Endometrial microvascular endothelial cells (primary cell): ENCODE data around the gene S100A14. TPM values are rescaled to one million over a fixed set of nuclear protein-coding genes. Genes with fewer than 3 reads are reported as not detected.

ENCODE experiments used
- in situ Hi-C: cut with HindIII; loops from 2 replicates; pipeline ENCODE4 v1.10.0; 2017; ENCODE audit warnings: low sequenced_read_pairs, low pct_unique_long_range_greater_than_20kb; ENCODE audit errors: inconsistent ontology term
- total RNA-seq: library from RNA; depleted of rRNA; stranded (reverse); fragments of >200 nt; gene quantifications from one replicate; pipeline ENCODE4 v1.2.3, GENCODE V29; 2015; ENCODE audit errors: inconsistent ontology term

The S100A14 gene
- total RNA-seq, 1 donor from 2014 or later = not detected

- in situ Hi-C loops = no loop called here
Measured at GRCh38 chr1:153572569-153573015, 43.5 kb downstream of the S100A14 start.

GRCh38 chr1:153571706-153572105 is 44.4 kb downstream of the S100A14 start:
- in situ Hi-C loops = no loop called here

GRCh38 chr1:153570874-153571273 is 45.3 kb downstream of the S100A14 start:
- in situ Hi-C loops = no loop called here

GRCh38 chr1:153569465-153569864 is 46.7 kb downstream of the S100A14 start:
- in situ Hi-C loops = no loop called here

- in situ Hi-C loops = no loop called here
Measured at GRCh38 chr1:153568367-153569099, 47.6 kb downstream of the S100A14 start.

GRCh38 chr1:153567621-153568366 is 48.3 kb downstream of the S100A14 start:
- in situ Hi-C loops = no loop called here

GRCh38 chr1:153566414-153567371 is 49.4 kb downstream of the S100A14 start:
- in situ Hi-C loops = no loop called here

GRCh38 chr1:153565529-153566374 is 50.4 kb downstream of the S100A14 start, which contains the start of gene S100A2:
S100A2 (minus strand) TSS chr1:153565844; CDS start chr1:153563877, 1,967 bp downstream.
- in situ Hi-C loops = no loop called here

Other genes starting within 250 kb of the S100A14 start
- gene S100A12, start 240.7 kb downstream of the S100A14 start, total RNA-seq = not detected
- gene S100A8, start 225.3 kb downstream of the S100A14 start, total RNA-seq = not detected
- gene S100A7A, start 199.8 kb downstream of the S100A14 start, total RNA-seq = not detected
- not detected for gene S100A7, start 155.7 kb downstream of the S100A14 start, total RNA-seq
- 690 TPM for gene S100A6, start 80.3 kb downstream of the S100A14 start, total RNA-seq
- not detected for gene S100A5, start 75.4 kb downstream of the S100A14 start, total RNA-seq
- 9.4 TPM for gene S100A4, start 70.5 kb downstream of the S100A14 start, total RNA-seq
- 3.7 TPM for gene S100A3, start 67.1 kb downstream of the S100A14 start, total RNA-seq
- 3.5 TPM for gene S100A2, start 50.5 kb downstream of the S100A14 start, total RNA-seq
- 892 TPM for gene S100A16, start 3.2 kb downstream of the S100A14 start, total RNA-seq
- 75.1 TPM for gene S100A13, start 11.2 kb upstream of the S100A14 start, total RNA-seq
- not detected for gene S100A1, start 12.1 kb upstream of the S100A14 start, total RNA-seq
- 28.2 TPM for gene CHTOP, start 17.7 kb upstream of the S100A14 start, total RNA-seq
- gene SNAPIN, start 42.4 kb upstream of the S100A14 start, total RNA-seq = 68.6 TPM
- gene ILF2, start 54.7 kb upstream of the S100A14 start, total RNA-seq = 320 TPM
- 2.6 TPM for gene NPR1, start 62.4 kb upstream of the S100A14 start, total RNA-seq
- 21.0 TPM for gene INTS3, start 111.7 kb upstream of the S100A14 start, total RNA-seq
- 18.0 TPM for gene SLC27A3, start 159.1 kb upstream of the S100A14 start, total RNA-seq